HTR-8/SVneo (cell line): ENCODE data around the gene FAM72A.
"Not testable (repeated sequence)": the region's sequence is repeated elsewhere in the genome, so short reads cannot be mapped to it uniquely, and the experiment has no call there.

Source experiments
- DNase-seq: peaks from one replicate; pipeline ENCODE4 v3.0.0; 2011; ENCODE audit warnings: low spot score, mixed read lengths; ENCODE audit not compliant: insufficient read length
- FAIRE-seq: peaks from 2 replicates; lab custom pipeline; 2011; peaks lifted over from hg19 to GRCh38; lab: Jason Lieb, UNC

FAM72A gene

GRCh38 chr1:206218285-206218684 is 15.6 kb upstream of the FAM72A start:
- not testable (repeated sequence) for FAIRE-seq, DNase-seq

GRCh38 chr1:206215600-206216392 is 13.2 kb upstream of the FAM72A start:
- FAIRE-seq, DNase-seq: not testable (repeated sequence)

- DNase-seq, FAIRE-seq: not testable (repeated sequence)
These were observed 8.2 kb upstream of the FAM72A start for GRCh38 chr1:206210802-206211201.

- not testable (repeated sequence) for DNase-seq, FAIRE-seq
These were observed 2.9 kb upstream of the FAM72A start for GRCh38 chr1:206205569-206205968.

- not testable (repeated sequence) for FAIRE-seq, DNase-seq
These were observed 2.2 kb upstream of the FAM72A start for GRCh38 chr1:206204871-206205270.

GRCh38 chr1:206204159-206204511 is 1.5 kb upstream of the FAM72A start:
- not testable (repeated sequence) for DNase-seq, FAIRE-seq

GRCh38 chr1:206203364-206204158 is 922 bp upstream of the FAM72A start, which contains the start of gene SRGAP2:
Gene SRGAP2 (plus strand): TSS chr1:206203541. CDS start chr1:206205971, 2,430 bp downstream.
- not testable (repeated sequence) for DNase-seq, FAIRE-seq

GRCh38 chr1:206196748-206197424 is 5.8 kb downstream of the FAM72A start:
- DNase-seq, FAIRE-seq: not testable (repeated sequence)

- not testable (repeated sequence) for DNase-seq, FAIRE-seq
These were observed 7.5 kb downstream of the FAM72A start for GRCh38 chr1:206195182-206195581.

- FAIRE-seq, DNase-seq: not testable (repeated sequence)
These were observed 15.8 kb downstream of the FAM72A start for GRCh38 chr1:206186826-206187225.

- not testable (repeated sequence) for FAIRE-seq, DNase-seq
These were observed 16.9 kb downstream of the FAM72A start for GRCh38 chr1:206185778-206186177.

- not testable (repeated sequence) for DNase-seq, FAIRE-seq
These were observed 18.9 kb downstream of the FAM72A start for GRCh38 chr1:206183788-206184187.

GRCh38 chr1:206182368-206183317 is 20.0 kb downstream of the FAM72A start:
- FAIRE-seq, DNase-seq: not testable (repeated sequence)

- DNase-seq, FAIRE-seq: not testable (repeated sequence)
These were observed 23.0 kb downstream of the FAM72A start for GRCh38 chr1:206179666-206180065.

GRCh38 chr1:206178061-206178989 is 24.3 kb downstream of the FAM72A start:
- not testable (repeated sequence) for FAIRE-seq, DNase-seq

GRCh38 chr1:206176114-206176502 is 26.5 kb downstream of the FAM72A start:
- not testable (repeated sequence) for FAIRE-seq, DNase-seq

- not testable (repeated sequence) for DNase-seq, FAIRE-seq
These were observed 27.1 kb downstream of the FAM72A start for GRCh38 chr1:206175459-206176113.
